Subcutaneous adipose tissue (tissue), 4 donors: ENCODE data around the gene CCDC187. TPM values are rescaled to one million over a fixed set of nuclear protein-coding genes. Genes with fewer than 3 reads are reported as not detected.

Source experiments
- CTCF ChIP-seq: fragments of 450-650 bp; IDR thresholded peaks from one replicate; pipeline ENCODE4 v1.5.1; 2016; ENCODE audit warnings: low read depth, mild to moderate bottlenecking, control low read depth, antibody characterized with exemption, moderate library complexity
- total RNA-seq, 4 donors: library from RNA; depleted of rRNA; stranded (reverse); fragments of >200 nt; gene quantifications; one replicate each; pipeline ENCODE4 v1.1.0, GENCODE V29; 2016

CCDC187 gene
- total RNA-seq, 4 donors from 2014 or later: not detected

DNA sequence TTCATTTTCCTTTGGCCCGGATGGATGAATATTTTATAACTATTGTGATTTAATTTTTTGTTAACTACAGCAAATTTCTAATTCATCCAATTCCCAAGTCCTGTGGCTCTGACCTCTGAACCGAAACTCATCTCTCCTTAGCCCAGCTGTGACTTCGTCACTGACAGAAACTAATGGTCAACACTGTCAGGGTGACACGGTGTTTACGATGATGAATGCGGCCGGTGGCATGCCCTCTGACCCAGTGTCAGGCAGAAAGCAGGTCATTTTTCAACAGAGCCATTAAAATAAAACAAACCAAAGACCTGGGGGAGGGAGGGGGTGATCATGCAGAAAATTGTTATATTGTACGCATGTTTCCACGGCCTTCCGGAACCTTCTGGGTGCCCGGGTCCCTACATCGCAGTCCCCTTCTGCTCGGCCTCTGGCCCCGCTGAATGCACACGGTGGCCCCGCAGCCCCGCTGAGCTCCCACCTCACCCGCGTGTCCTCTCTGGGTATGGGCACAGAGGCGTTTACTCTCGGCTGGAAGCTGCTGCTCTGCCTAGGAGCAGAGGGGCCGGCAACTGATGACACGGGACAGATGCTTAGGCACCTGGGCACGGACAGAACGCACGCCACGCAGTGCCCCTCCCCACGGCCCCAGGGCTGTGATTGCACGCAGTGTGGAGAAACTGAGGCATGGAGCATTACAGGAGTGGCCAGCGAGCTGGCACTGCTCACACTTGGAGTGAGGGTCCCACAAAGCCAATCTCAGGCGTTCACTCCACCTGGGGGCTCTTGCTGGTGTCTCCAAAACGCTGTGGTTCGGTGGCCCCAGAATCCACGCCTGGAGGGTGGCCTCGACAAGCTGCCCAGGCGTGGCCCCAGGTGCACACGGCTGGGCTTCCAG is 8.1 kb downstream of the CCDC187 start:
- TF ChIP-seq CTCF: no peak

DNA sequence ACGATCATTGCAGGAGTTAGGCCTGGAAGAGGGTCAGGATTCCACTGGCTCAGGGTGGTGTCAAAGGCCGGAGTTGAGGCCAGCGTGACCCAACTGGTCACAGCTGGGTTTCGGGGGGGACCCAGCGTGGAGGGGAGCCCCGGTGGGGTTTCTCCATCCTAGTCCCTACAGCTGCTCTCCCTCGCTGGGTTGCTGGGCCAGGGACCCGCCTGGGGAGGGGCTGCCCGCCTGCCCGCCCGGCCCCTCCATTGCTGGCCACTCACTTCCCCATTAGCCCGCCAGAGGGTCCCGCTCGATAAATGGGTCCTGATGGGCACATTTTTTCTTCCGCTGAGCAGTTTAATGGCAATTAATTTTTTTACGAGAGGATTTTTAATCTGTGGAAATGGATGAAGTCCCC is 8.8 kb downstream of the CCDC187 start:
- no peak for TF ChIP-seq CTCF

DNA sequence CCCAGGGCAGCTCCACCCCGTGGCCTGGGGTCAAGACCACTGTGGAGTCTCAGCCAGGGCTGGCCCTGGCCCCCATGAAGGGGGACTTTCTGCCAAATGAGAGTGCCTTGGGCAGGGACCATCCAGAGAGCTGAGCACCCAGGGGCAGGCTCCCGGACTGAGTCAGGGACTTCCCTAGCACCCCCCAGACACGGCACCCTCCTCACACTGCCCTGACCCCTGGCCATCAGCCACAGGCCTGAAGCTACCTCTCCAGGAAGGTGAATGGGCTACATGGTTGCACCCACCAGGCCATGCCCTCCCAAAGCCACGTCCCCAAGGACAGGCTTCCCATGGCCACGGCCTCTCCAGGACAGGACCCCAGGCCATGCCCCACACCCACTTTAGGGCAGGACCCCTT is 9.5 kb downstream of the CCDC187 start:
- no peak for TF ChIP-seq CTCF

- no peak for TF ChIP-seq CTCF
Measured at GRCh38 chr9:136293476-136294077, 10.3 kb downstream of the CCDC187 start.

- no peak for TF ChIP-seq CTCF
Measured at GRCh38 chr9:136292591-136293448, 11.1 kb downstream of the CCDC187 start.

- no peak for TF ChIP-seq CTCF
Measured at GRCh38 chr9:136292026-136292538, 11.8 kb downstream of the CCDC187 start.
